ENCODE data around the gene NOB1.

DNA sequence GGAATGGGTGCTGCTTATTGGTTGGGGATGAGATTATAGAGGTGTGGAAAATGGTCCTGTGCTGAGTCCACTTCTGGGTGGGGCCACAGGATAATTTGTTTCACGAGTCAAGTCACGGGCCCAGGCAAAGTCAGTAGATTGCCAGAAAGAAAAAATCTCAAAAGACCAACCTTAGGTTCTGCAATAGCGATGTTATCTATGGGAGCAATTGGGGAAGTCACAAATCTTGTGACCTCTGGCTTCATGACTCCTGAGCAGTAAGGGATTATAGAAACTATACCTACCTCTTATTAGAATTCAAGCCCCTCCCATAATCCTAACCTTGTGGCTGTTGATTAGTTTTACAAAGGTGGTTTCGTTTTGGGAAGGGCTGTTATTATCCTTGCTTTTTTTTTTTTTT, 38.8 kb upstream of the NOB1 start:
- TF ChIP-seq, protein P1, sequence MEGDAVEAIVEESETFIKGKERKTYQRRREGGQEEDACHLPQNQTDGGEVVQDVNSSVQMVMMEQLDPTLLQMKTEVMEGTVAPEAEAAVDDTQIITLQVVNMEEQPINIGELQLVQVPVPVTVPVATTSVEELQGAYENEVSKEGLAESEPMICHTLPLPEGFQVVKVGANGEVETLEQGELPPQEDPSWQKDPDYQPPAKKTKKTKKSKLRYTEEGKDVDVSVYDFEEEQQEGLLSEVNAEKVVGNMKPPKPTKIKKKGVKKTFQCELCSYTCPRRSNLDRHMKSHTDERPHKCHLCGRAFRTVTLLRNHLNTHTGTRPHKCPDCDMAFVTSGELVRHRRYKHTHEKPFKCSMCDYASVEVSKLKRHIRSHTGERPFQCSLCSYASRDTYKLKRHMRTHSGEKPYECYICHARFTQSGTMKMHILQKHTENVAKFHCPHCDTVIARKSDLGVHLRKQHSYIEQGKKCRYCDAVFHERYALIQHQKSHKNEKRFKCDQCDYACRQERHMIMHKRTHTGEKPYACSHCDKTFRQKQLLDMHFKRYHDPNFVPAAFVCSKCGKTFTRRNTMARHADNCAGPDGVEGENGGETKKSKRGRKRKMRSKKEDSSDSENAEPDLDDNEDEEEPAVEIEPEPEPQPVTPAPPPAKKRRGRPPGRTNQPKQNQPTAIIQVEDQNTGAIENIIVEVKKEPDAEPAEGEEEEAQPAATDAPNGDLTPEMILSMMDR (conservative IDR thresholded peaks at IDR 0.05 in 1 of 2, IDR thresholded peaks at IDR 0.05 in 1 of 2; ENCODE audit: extremely low read depth in 1 of 2, insufficient read depth in 1 of 2, low read depth in 1 of 2, low read length in 2 of 2): no peak
- TF ChIP-seq EZH2 (IDR thresholded peaks at IDR 0.05; ENCODE audit: borderline replicate concordance, low read length): no peak

Data from mammary epithelial cell (primary cell).